ENCODE data around the gene ADD1.

The ADD1 gene

GRCh38 chr4:2888886-2889285, 45.2 kb downstream of the ADD1 start:
- ChIA-PET POLR2A (no interaction called here), CTCF (interaction anchor here (1.1 to 1.2 kb wide), 2 partner anchors 10 to 16 kb away, joined by 3 read pairs; no protein-coding TSS in a partner anchor)
- DNase-seq (ENCODE audit: extremely low spot score) = no peak
- no peak for TF ChIP-seq CTCF (IDR thresholded peaks at IDR 0.05; ENCODE audit: control extremely low read depth, extremely low read depth, low read depth, missing control alignments)

- no peak for DNase-seq (ENCODE audit: extremely low spot score)
- POLR2A ChIA-PET = no interaction called here
- CTCF ChIA-PET = interaction anchor here (1.1 to 2.1 kb wide), 6 partner anchors 10 to 166 kb away, joined by 3 to 6 read pairs (median 4); no protein-coding TSS in a partner anchor
- TF ChIP-seq CTCF (IDR thresholded peaks at IDR 0.05; ENCODE audit: control extremely low read depth, extremely low read depth, low read depth, missing control alignments) = no peak
Observed at GRCh38 chr4:2891294-2891693, 47.6 kb downstream of the ADD1 start.

- ChIA-PET POLR2A (no interaction called here), CTCF (interaction anchor here (0.7 kb wide), 1 partner anchor 239 kb away, joined by 3 read pairs; no protein-coding TSS in a partner anchor)
- no peak for TF ChIP-seq CTCF (IDR thresholded peaks at IDR 0.05; ENCODE audit: control extremely low read depth, extremely low read depth, low read depth, missing control alignments)
- no peak for DNase-seq (ENCODE audit: extremely low spot score)
Observed at GRCh38 chr4:2893772-2894171, 50.1 kb downstream of the ADD1 start.

GRCh38 chr4:2898001-2898400, 54.4 kb downstream of the ADD1 start:
- CTCF ChIA-PET = no interaction called here
- POLR2A ChIA-PET = no interaction called here

GRCh38 chr4:2900741-2901140, 57.1 kb downstream of the ADD1 start:
- no peak for TF ChIP-seq CTCF (IDR thresholded peaks at IDR 0.05; ENCODE audit: control extremely low read depth, extremely low read depth, low read depth, missing control alignments)
- ChIA-PET CTCF (no interaction called here), POLR2A (no interaction called here)
- no peak for DNase-seq (ENCODE audit: extremely low spot score)

More at GRCh38 chr4:2898001-2898400, 54.4 kb downstream of the ADD1 start:
- no peak for DNase-seq (ENCODE audit: extremely low spot score)
- no peak for TF ChIP-seq CTCF (IDR thresholded peaks at IDR 0.05; ENCODE audit: control extremely low read depth, extremely low read depth, low read depth, missing control alignments)

- no peak for DNase-seq (ENCODE audit: extremely low spot score)
- TF ChIP-seq CTCF (IDR thresholded peaks at IDR 0.05; ENCODE audit: control extremely low read depth, extremely low read depth, low read depth, missing control alignments) = no peak
- ChIA-PET CTCF (no interaction called here), POLR2A (no interaction called here)
Observed at GRCh38 chr4:2901186-2901585, 57.5 kb downstream of the ADD1 start.

- CTCF ChIA-PET = no interaction called here
- TF ChIP-seq CTCF (IDR thresholded peaks at IDR 0.05; ENCODE audit: control extremely low read depth, extremely low read depth, low read depth, missing control alignments) = no peak
- no peak for DNase-seq (ENCODE audit: extremely low spot score)
- POLR2A ChIA-PET = no interaction called here
Observed at GRCh38 chr4:2902126-2902525, 58.5 kb downstream of the ADD1 start.

All from GM10248 (cell line).